H1 (cell line): Measurements from ENCODE around the gene TXNL4B. TPM values are rescaled to one million over a fixed set of nuclear protein-coding genes. Genes with fewer than 3 reads are reported as not detected.

Source experiments
- CTCF ChIA-PET: fragments of 300-600 bp; sonication (Branson Sonifier 250); formaldehyde crosslinking; loops from one replicate; lab custom pipeline; 2021; ENCODE audit not compliant: partially characterized antibody; lab: Charles Lee
- POLR2A ChIA-PET: fragments of 300-600 bp; sonication (Branson Sonifier 250); formaldehyde crosslinking; loops from one replicate; lab custom pipeline; 2021; ENCODE audit warnings: inconsistent platforms; ENCODE audit not compliant: partially characterized antibody; lab: Charles Lee
- DNase-seq, 2 experiments: peaks; one replicate each; pipeline versions ENCODE4 v3.0.0 to v3.0.0-alpha.2; 2010 to 2022; ENCODE audit warnings: low spot score in 2 of 2, low read depth in 1 of 2, mixed read lengths in 1 of 2
- FAIRE-seq: peaks from 2 replicates; lab custom pipeline; 2011; peaks lifted over from hg19 to GRCh38; lab: Jason Lieb, UNC
- H2AFZ ChIP-seq: 2 replicates; pipeline ENCODE4 v1.8.1; 2012; ENCODE audit warnings: low read length, inconsistent platforms
- H2AK5ac ChIP-seq: 2 replicates; pipeline ENCODE4 v1.6.1; 2013; ENCODE audit warnings: low read depth, low read length
- H2BK120ac ChIP-seq: replicated peaks from 2 replicates; pipeline ENCODE3; 2013; ENCODE audit warnings: low read depth, low read length, inconsistent platforms
- H2BK12ac ChIP-seq: 2 replicates; pipeline ENCODE4 v1.6.1; 2013; ENCODE audit warnings: low read depth, low read length
- H2BK15ac ChIP-seq: 2 replicates; pipeline ENCODE4 v1.6.1; 2013; ENCODE audit warnings: low read length
- H2BK20ac ChIP-seq: 2 replicates; pipeline ENCODE4 v1.6.1; 2013; ENCODE audit warnings: low read length
- H2BK5ac ChIP-seq: 2 replicates; pipeline ENCODE4 v1.6.1; 2013; ENCODE audit warnings: low read depth, low read length
- H3K14ac ChIP-seq: 2 replicates; pipeline ENCODE4 v1.6.1; 2013; ENCODE audit warnings: inconsistent platforms; ENCODE audit not compliant: insufficient read length
- H3K18ac ChIP-seq: 2 replicates; pipeline ENCODE4 v1.6.1; 2013; ENCODE audit warnings: low read length; ENCODE audit errors: extremely low read depth
- H3K23ac ChIP-seq: 2 replicates; pipeline ENCODE4 v1.6.1; 2013; ENCODE audit warnings: inconsistent platforms; ENCODE audit not compliant: insufficient read length
- H3K23me2 ChIP-seq: 2 replicates; pipeline ENCODE4 v1.6.1; 2013; ENCODE audit warnings: low read depth, low read length
- H3K27ac ChIP-seq: 2 replicates; pipeline ENCODE4 v1.6.1; 2011; ENCODE audit warnings: low read depth, low read length, inconsistent platforms
- H3K27me3 ChIP-seq, 4 experiments: replicated peaks in 1 of 4; 1 replicate in 1 of 4; 2 replicates in 3 of 4; pipeline versions ENCODE4 v1.6.1 to v1.8.1; 2011 to 2013; ENCODE audit warnings: low read length in 3 of 4, mild to moderate bottlenecking in 3 of 4, inconsistent platforms in 2 of 4, mixed read lengths in 2 of 4, moderate library complexity in 1 of 4; ENCODE audit not compliant: control insufficient read depth in 3 of 4, insufficient read depth in 3 of 4; ENCODE audit errors: extremely low read depth in 1 of 4
- H3K36me3 ChIP-seq, 4 experiments: 2 replicates each; pipeline versions ENCODE4 v1.6.1 to v1.8.1; 2011 to 2013; ENCODE audit warnings: mild to moderate bottlenecking in 4 of 4, low read length in 3 of 4, moderate library complexity in 2 of 4, control low read depth in 1 of 4, inconsistent platforms in 1 of 4; ENCODE audit not compliant: insufficient read depth in 4 of 4, control insufficient read depth in 2 of 4
- H3K4ac ChIP-seq: replicated peaks from 2 replicates; pipeline ENCODE3; 2013; ENCODE audit warnings: low read length, low read depth, mixed read lengths, inconsistent platforms; ENCODE audit not compliant: insufficient read length
- H3K4me1 ChIP-seq, 4 experiments: replicated peaks in 1 of 4; 1 replicate in 1 of 4; 2 replicates in 3 of 4; pipeline versions ENCODE4 v1.6.1 to v1.8.1; 2011 to 2013; ENCODE audit warnings: low read length in 3 of 4, inconsistent platforms in 2 of 4, mixed read lengths in 1 of 4; ENCODE audit not compliant: insufficient read depth in 4 of 4, control insufficient read depth in 3 of 4
- H3K4me2 ChIP-seq, 2 experiments: 2 replicates each; pipeline versions ENCODE4 v1.6.1 to v1.8.1; 2011 to 2013; ENCODE audit warnings: low read depth in 2 of 2, low read length in 2 of 2, control low read depth in 1 of 2, inconsistent platforms in 1 of 2, mild to moderate bottlenecking in 1 of 2; ENCODE audit not compliant: insufficient read depth in 1 of 2
- H3K4me3 ChIP-seq, 4 experiments: fragments of 200-600, 300-600 bp in 1 of 4; sonication (generic), shearing (Covaris generic), sonication (Bioruptor Twin) in 1 of 4; 2 replicates each; pipeline versions ENCODE4 v1.5.1 to v1.8.1; 2011 to 2016; ENCODE audit warnings: low read length in 4 of 4, low read depth in 3 of 4, control low read depth in 2 of 4, inconsistent platforms in 2 of 4, mild to moderate bottlenecking in 2 of 4, mixed read lengths in 1 of 4, moderate library complexity in 1 of 4; ENCODE audit not compliant: insufficient read depth in 2 of 4; ENCODE audit errors: extremely low read depth in 1 of 4
- H3K56ac ChIP-seq: replicated peaks from 2 replicates; pipeline ENCODE3; 2013; ENCODE audit warnings: low read depth, mild to moderate bottlenecking, mixed read lengths, low read length, inconsistent platforms; ENCODE audit not compliant: insufficient read length
- H3K79me1 ChIP-seq: 2 replicates; pipeline ENCODE4 v1.6.1; 2013; ENCODE audit warnings: low read depth, low read length, control low read depth
- H3K79me2 ChIP-seq, 2 experiments: 2 replicates each; pipeline versions ENCODE4 v1.6.1 to v1.8.1; 2012 to 2013; ENCODE audit warnings: low read length in 2 of 2, mild to moderate bottlenecking in 2 of 2, inconsistent platforms in 1 of 2; ENCODE audit not compliant: insufficient read depth in 2 of 2, control insufficient read depth in 1 of 2
- H3K9ac ChIP-seq, 4 experiments: replicated peaks in 1 of 4; 1 replicate in 1 of 4; 2 replicates in 3 of 4; pipeline versions ENCODE4 v1.6.1 to v1.8.1; 2011 to 2013; ENCODE audit warnings: low read depth in 3 of 4, low read length in 3 of 4, control low read depth in 2 of 4, mild to moderate bottlenecking in 2 of 4, moderate library complexity in 2 of 4, inconsistent platforms in 1 of 4; ENCODE audit errors: extremely low read depth in 1 of 4
- H3K9me3 ChIP-seq, 2 experiments: 2 replicates each; pipeline versions ENCODE4 v1.6.1 to v1.8.1; 2012 to 2013; ENCODE audit warnings: mild to moderate bottlenecking in 2 of 2, moderate library complexity in 2 of 2, control low read depth in 1 of 2, inconsistent platforms in 1 of 2, low read depth in 1 of 2, low read length in 1 of 2, mixed read lengths in 1 of 2; ENCODE audit not compliant: insufficient read depth in 2 of 2
- H4K20me1 ChIP-seq, 2 experiments: replicated peaks in 1 of 2; 2 replicates each; pipeline versions ENCODE3 to v1.8.1; 2011 to 2013; ENCODE audit warnings: inconsistent platforms in 2 of 2, low read length in 2 of 2, mild to moderate bottlenecking in 1 of 2; ENCODE audit not compliant: insufficient read depth in 2 of 2, control insufficient read depth in 1 of 2
- H4K5ac ChIP-seq: 2 replicates; pipeline ENCODE4 v1.6.1; 2013; ENCODE audit warnings: low read length, low read depth, mixed read lengths, inconsistent platforms; ENCODE audit not compliant: insufficient read length
- H4K8ac ChIP-seq: 2 replicates; pipeline ENCODE4 v1.8.0; 2013; ENCODE audit warnings: mild to moderate bottlenecking, moderate library complexity, low read length, inconsistent platforms; ENCODE audit not compliant: insufficient read depth; ENCODE audit errors: extremely low read depth
- H4K91ac ChIP-seq: replicated peaks from 2 replicates; pipeline ENCODE3; 2013; ENCODE audit warnings: low read length, mixed read lengths, inconsistent platforms; ENCODE audit not compliant: insufficient read length
- GABPA ChIP-seq: IDR thresholded peaks from 2 replicates; pipeline ENCODE4 v1.6.1; 2011; ENCODE audit warnings: mild to moderate bottlenecking, low read length, moderate library complexity, borderline replicate concordance; ENCODE audit not compliant: insufficient read depth
- HDAC6 ChIP-seq: IDR thresholded peaks from one replicate; pipeline ENCODE4 v1.7.1; 2012; ENCODE audit warnings: low read depth, mild to moderate bottlenecking, inconsistent platforms, low read length, moderate library complexity
- NANOG ChIP-seq: IDR thresholded peaks from 2 replicates; pipeline ENCODE4 v1.6.1; 2011; ENCODE audit warnings: low read length, low read depth, mild to moderate bottlenecking, inconsistent platforms; ENCODE audit not compliant: insufficient read depth, poor library complexity, severe bottlenecking
- POLR2A ChIP-seq, 2 experiments: IDR thresholded peaks; 1 replicate in 1 of 2; 2 replicates in 1 of 2; pipeline ENCODE4 v1.6.1; 2011; ENCODE audit warnings: low read depth in 2 of 2, low read length in 2 of 2, mild to moderate bottlenecking in 2 of 2; ENCODE audit errors: control extremely low read depth in 1 of 2
- POU5F1 ChIP-seq: IDR thresholded peaks from 2 replicates; pipeline ENCODE4 v1.6.1; 2011; ENCODE audit warnings: low read depth, mild to moderate bottlenecking, low read length, moderate library complexity
- TBP ChIP-seq: IDR thresholded peaks from 2 replicates; pipeline ENCODE4 v1.6.1; 2011; ENCODE audit warnings: low read depth, low read length, improper control_type of control experiment
- WGBS, 2 experiments: shearing (Covaris generic) in 1 of 2; methylation state at CpG; one replicate each; pipeline versions ENCODE4 v1.1.6 to v1.1.7; 2013 to 2015; ENCODE audit warnings: low lambda C conversion rate in 2 of 2, mixed read lengths in 2 of 2, inconsistent platforms in 1 of 2, low coverage in 1 of 2, missing lambda C conversion rate in 1 of 2; ENCODE audit not compliant: insufficient replicate concordance in 2 of 2, insufficient coverage in 1 of 2, insufficient read length in 1 of 2; ENCODE audit errors: extremely low coverage in 1 of 2, missing lambda C conversion rate in 1 of 2; 5-methylcytosine and 5-hydroxymethylcytosine counted together
- polyA plus RNA-seq, 7 experiments: library from polyadenylated mRNA; depleted of rRNA in 3 of 7; stranded (reverse) in 5 of 7; unstranded in 2 of 7; fragments of >200 nt in 5 of 7; fragments of 200-250 nt in 2 of 7; gene quantifications; 1 replicate in 5 of 7; 2 replicates in 1 of 7; 4 replicates in 1 of 7; pipeline versions ENCODE4 v1.2.1 to v1.2.3, GENCODE V29; 2011 to 2013; ENCODE audit warnings: missing spikeins in 2 of 7, mixed read lengths in 2 of 7
- total RNA-seq: library from RNA; stranded (reverse); fragmentation: NEBNext Ultra II Directional; extraction: Animal tissue kit (Norgen Biotek cat#: 25700); gene quantifications from 2 replicates; pipeline ENCODE4 v1.2.1, GENCODE V29; 2021

TXNL4B gene
- total and polyA plus RNA-seq, 2 of the 8 experiments (the other 6 are each of a cell fraction or from before 2014, with no cell fraction given), result 6.7 to 10.6 TPM

DNA sequence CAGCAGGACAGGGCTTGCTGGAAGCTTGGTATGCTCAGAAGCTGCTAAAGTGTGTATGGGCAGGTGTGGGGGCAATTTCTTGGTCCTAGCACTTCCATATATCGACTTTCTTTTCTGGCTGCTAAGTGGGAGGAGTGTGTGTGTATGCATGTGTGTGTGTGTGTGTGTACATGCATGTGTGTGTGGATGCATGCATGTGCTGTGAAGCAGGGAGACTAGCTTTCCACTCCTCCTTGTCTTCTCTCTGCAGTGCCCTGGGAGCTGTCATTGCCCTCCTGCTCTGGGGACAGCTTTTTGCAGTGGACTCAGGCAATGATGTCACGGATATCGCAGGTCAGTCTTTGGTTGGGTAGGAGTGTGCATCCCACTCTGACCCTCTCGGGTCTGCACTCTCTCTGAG is 37.5 kb downstream of the TXNL4B start:
- Histone ChIP-seq H3K18ac (no peak overlapping the region), H2BK12ac (no peak overlapping the region), H3K56ac (no peak overlapping the region), H2AFZ (no peak overlapping the region), H2BK120ac (no peak overlapping the region), H3K23ac (no peak overlapping the region), H2BK5ac (no peak overlapping the region), H4K20me1 (no peaks in the 10 kb centered on the region), H3K79me2 (no peaks in the 10 kb centered on the region), H2AK5ac (no peak overlapping the region), H3K27ac (no peak overlapping the region), H3K9ac (no peak overlapping the region), H3K27me3 (no peaks in the 10 kb centered on the region), H2BK15ac (no peak overlapping the region), H3K9me3 (no peaks in the 10 kb centered on the region), H4K8ac (no peak overlapping the region), H3K4me1 (no peaks in the 10 kb centered on the region), H3K23me2 (no peaks in the 10 kb centered on the region), H3K4me3 (no peak overlapping the region), H3K4me2 (no peak overlapping the region), H3K79me1 (no peaks in the 10 kb centered on the region), H3K36me3 (no peaks in the 10 kb centered on the region), H4K5ac (no peak overlapping the region), H3K14ac (no peak overlapping the region), H3K4ac (no peak overlapping the region), H2BK20ac (no peak overlapping the region), H4K91ac (no peak overlapping the region)
- CTCF ChIA-PET, result no interaction called here
- no peak for FAIRE-seq
- 81% methylated on average over 4 of the region's 4 CpGs; no CpG with 5 or more reads in 1 of the 2 experiments for WGBS, 2 experiments
- no peak for DNase-seq
- POLR2A ChIA-PET, result no interaction called here
- TF ChIP-seq TBP, result no peak
- no peak for TF ChIP-seq POLR2A (IDR thresholded peaks at IDR 0.05; ENCODE audit: control extremely low read depth in 1 of 2, low read depth in 2 of 2, low read length in 2 of 2)
- no peak for TF ChIP-seq HDAC6
- TF ChIP-seq NANOG, result no peak
- no peak for TF ChIP-seq GABPA
- TF ChIP-seq POU5F1, result no peak
